Measurements from ENCODE around the gene QRFP. TPM values are rescaled to one million over a fixed set of nuclear protein-coding genes. Genes with fewer than 3 reads are reported as not detected.

QRFP gene
- total RNA-seq, 4 donors from 2014 or later = not detected

- intact Hi-C loops (cut with DNase I; ENCODE audit: low total_unique reads) (loop anchor here (1.0 to 5.0 kb wide), 3 partner anchors 132 to 181 kb away; no protein-coding TSS in a partner anchor), in situ Hi-C loops (cut with MboI; ENCODE audit: low sequenced_read_pairs in 4 of 4) (loop anchor here in 3 of 4 donors (5.0 to 10.0 kb wide), 2 partner anchors 159 to 161 kb away; no protein-coding TSS in a partner anchor)
- TF ChIP-seq CTCF (IDR thresholded peaks at IDR 0.05 in 4 of 5, conservative IDR thresholded peaks at IDR 0.05 in 1 of 5) (no peak), POLR2A (IDR thresholded peaks at IDR 0.05) (no peak)
- ATAC-seq (no peak), DNase-seq (no peak)
- H3K27me3 ChIP-seq = no peaks in the 10 kb centered on the region
- H3K4me1 ChIP-seq = peaks cover 8 to 19% of the 10 kb centered on the region in 2 donors
- peaks cover 0 to 18% of the 10 kb centered on the region in 2 donors for H3K36me3 ChIP-seq
- no peak overlapping the region for H3K27ac ChIP-seq
- H3K4me3 ChIP-seq = no peak overlapping the region
- no peaks in the 10 kb centered on the region for H3K9me3 ChIP-seq
Measured at GRCh38 chr9:130865921-130866320, 30.7 kb downstream of the QRFP start.

DNA sequence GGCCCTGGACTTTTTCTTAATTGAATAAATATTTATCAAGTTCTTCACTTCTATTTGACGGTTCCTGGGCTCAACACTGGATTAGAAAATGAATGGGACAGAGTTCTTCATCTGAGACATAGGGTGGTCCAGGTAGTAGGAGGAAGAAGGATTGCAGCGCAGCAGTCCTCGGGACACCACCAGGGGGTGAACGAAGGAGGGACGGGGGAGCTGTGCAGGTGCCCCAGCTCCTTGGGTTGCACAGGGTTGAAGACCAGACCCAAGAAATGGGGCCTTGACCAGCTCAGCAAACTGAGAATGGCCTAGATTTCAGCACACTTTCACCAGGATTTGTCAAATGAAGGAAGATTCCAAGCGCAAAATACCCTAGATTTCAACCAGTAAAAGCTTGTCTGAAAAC, 32.1 kb downstream of the QRFP start:
- in situ Hi-C loops (cut with MboI; ENCODE audit: low sequenced_read_pairs in 4 of 4) = loop anchor here (5.0 to 10.0 kb wide), 3 partner anchors 92 to 160 kb away; no protein-coding TSS in a partner anchor
- H3K36me3 ChIP-seq = peaks cover 0 to 18% of the 10 kb centered on the region in 2 donors

DNA sequence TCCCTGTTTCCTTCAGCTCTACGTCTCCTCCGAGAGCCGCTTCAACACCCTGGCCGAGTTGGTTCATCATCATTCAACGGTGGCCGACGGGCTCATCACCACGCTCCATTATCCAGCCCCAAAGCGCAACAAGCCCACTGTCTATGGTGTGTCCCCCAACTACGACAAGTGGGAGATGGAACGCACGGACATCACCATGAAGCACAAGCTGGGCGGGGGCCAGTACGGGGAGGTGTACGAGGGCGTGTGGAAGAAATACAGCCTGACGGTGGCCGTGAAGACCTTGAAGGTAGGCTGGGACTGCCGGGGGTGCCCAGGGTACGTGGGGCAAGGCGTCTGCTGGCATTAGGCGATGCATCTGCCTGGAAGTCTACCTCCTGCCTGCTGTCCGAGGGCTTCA, 33.9 kb downstream of the QRFP start:
- no peaks in the 10 kb centered on the region for H3K27me3 ChIP-seq
- intact Hi-C loops (cut with DNase I; ENCODE audit: low total_unique reads) = loop anchor here (1.0 kb wide), 1 partner anchor 91 kb away; no protein-coding TSS in a partner anchor
- DNase-seq = no peak
- H3K36me3 ChIP-seq = peaks cover 0 to 18% of the 10 kb centered on the region in 2 donors
- H3K27ac ChIP-seq = no peak overlapping the region
- H3K9me3 ChIP-seq = no peaks in the 10 kb centered on the region
- in situ Hi-C loops (cut with MboI; ENCODE audit: low sequenced_read_pairs in 4 of 4) = loop anchor here (5.0 to 10.0 kb wide), 3 partner anchors 90 to 158 kb away; no protein-coding TSS in a partner anchor
- peaks cover 19 to 36% of the 10 kb centered on the region in 2 donors for H3K4me1 ChIP-seq
- no peak for ATAC-seq
- TF ChIP-seq POLR2A (IDR thresholded peaks at IDR 0.05) (no peak), CTCF (IDR thresholded peaks at IDR 0.05 in 4 of 5, conservative IDR thresholded peaks at IDR 0.05 in 1 of 5) (no peak)
- H3K4me3 ChIP-seq = no peak overlapping the region

More for the DNA sequence above, 32.1 kb downstream of the QRFP start:
- no peak for TF ChIP-seq POLR2A (IDR thresholded peaks at IDR 0.05)
- TF ChIP-seq CTCF (IDR thresholded peaks at IDR 0.05 in 4 of 5, conservative IDR thresholded peaks at IDR 0.05 in 1 of 5) = no peak
- Histone ChIP-seq H3K4me3 (no peak overlapping the region), H3K9me3 (no peaks in the 10 kb centered on the region), H3K27me3 (no peaks in the 10 kb centered on the region), H3K4me1 (peaks cover 19 to 22% of the 10 kb centered on the region in 2 donors), H3K27ac (no peak overlapping the region)
- DNase-seq (no peak), ATAC-seq (no peak)
- intact Hi-C loops (cut with DNase I; ENCODE audit: low total_unique reads) = no loop called here

GRCh38 chr9:130862217-130862616, 34.4 kb downstream of the QRFP start:
- H3K4me3 ChIP-seq = no peak overlapping the region
- H3K9me3 ChIP-seq = no peaks in the 10 kb centered on the region
- DNase-seq = no peak
- in situ Hi-C loops (cut with MboI; ENCODE audit: low sequenced_read_pairs in 4 of 4) (loop anchor here (5.0 to 10.0 kb wide), 3 partner anchors 90 to 157 kb away; no protein-coding TSS in a partner anchor), intact Hi-C loops (cut with DNase I; ENCODE audit: low total_unique reads) (no loop called here)
- no peaks in the 10 kb centered on the region for H3K27me3 ChIP-seq
- H3K27ac ChIP-seq = peak overlapping the region in 2 of 4 donors; percentile 71 to 76
- no peak for ATAC-seq
- H3K4me1 ChIP-seq = peaks cover 19 to 38% of the 10 kb centered on the region in 2 donors
- peaks cover 0 to 18% of the 10 kb centered on the region in 2 donors for H3K36me3 ChIP-seq
- no peak for TF ChIP-seq CTCF (IDR thresholded peaks at IDR 0.05 in 4 of 5, conservative IDR thresholded peaks at IDR 0.05 in 1 of 5)
- no peak for TF ChIP-seq POLR2A (IDR thresholded peaks at IDR 0.05)

All from gastrocnemius medialis (tissue), 4 donors.